ENCODE results near the gene MFSD6L. TPM values are rescaled to one million over a fixed set of nuclear protein-coding genes. Genes with fewer than 3 reads are reported as not detected.

MFSD6L gene
- total and polyA plus RNA-seq, 12 donors: 0.03 to 0.28 (median 0.15) TPM; not detected in 7

DNA sequence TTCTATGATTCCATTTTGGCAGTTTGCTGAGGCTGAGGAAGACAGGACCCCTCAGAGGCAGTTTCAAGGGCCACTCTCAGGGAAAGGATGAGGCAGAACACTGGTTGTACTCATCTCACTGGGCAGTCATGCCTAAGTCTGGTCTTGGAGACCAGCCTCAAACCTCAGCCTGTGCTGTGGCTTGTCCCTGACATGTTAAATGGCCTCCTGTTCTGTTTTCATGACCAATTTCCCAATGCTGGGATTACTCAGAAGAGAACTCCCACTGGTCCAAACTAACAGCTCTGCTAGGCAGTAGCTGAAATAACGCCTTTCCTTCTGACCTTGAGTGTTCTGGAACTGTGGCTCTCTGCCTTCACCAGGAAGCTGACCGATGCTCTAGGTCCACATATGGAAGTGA is 32.4 kb downstream of the MFSD6L start:
- Histone ChIP-seq H3K27me3 (peaks cover 0 to 11% (median 3%) of the 10 kb centered on the region in 7 donors), H3K4me3 (no peak overlapping the region), H3K27ac (no peak overlapping the region), H3K4me1 (no peaks in the 10 kb centered on the region), H3K36me3 (no peaks in the 10 kb centered on the region), H3K9me3 (peaks cover 0 to 5% (median 0%) of the 10 kb centered on the region in 11 donors)
- TF ChIP-seq, protein P1, sequence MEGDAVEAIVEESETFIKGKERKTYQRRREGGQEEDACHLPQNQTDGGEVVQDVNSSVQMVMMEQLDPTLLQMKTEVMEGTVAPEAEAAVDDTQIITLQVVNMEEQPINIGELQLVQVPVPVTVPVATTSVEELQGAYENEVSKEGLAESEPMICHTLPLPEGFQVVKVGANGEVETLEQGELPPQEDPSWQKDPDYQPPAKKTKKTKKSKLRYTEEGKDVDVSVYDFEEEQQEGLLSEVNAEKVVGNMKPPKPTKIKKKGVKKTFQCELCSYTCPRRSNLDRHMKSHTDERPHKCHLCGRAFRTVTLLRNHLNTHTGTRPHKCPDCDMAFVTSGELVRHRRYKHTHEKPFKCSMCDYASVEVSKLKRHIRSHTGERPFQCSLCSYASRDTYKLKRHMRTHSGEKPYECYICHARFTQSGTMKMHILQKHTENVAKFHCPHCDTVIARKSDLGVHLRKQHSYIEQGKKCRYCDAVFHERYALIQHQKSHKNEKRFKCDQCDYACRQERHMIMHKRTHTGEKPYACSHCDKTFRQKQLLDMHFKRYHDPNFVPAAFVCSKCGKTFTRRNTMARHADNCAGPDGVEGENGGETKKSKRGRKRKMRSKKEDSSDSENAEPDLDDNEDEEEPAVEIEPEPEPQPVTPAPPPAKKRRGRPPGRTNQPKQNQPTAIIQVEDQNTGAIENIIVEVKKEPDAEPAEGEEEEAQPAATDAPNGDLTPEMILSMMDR (IDR thresholded peaks at IDR 0.05): no peak
- no peak for ATAC-seq
- intact Hi-C loops (cut with DNase I): no loop called here
- no peak for DNase-seq
- 83 to 87% methylated on average over 2 of the region's 2 CpGs for WGBS, 2 donors

GRCh38 chr17:8762012-8762411 is 37.2 kb downstream of the MFSD6L start:
- 77 to 79% methylated on average over 8 of the region's 8 CpGs for WGBS, 2 donors
- Histone ChIP-seq H3K27me3 (peaks cover 0 to 15% (median 0%) of the 10 kb centered on the region in 7 donors), H3K27ac (no peak overlapping the region), H3K4me1 (no peaks in the 10 kb centered on the region), H3K9me3 (peaks cover 0 to 5% (median 0%) of the 10 kb centered on the region in 11 donors), H3K36me3 (no peaks in the 10 kb centered on the region), H3K4me3 (no peak overlapping the region)
- ATAC-seq (no peak), DNase-seq (no peak)
- TF ChIP-seq, protein P1 (IDR thresholded peaks at IDR 0.05): no peak
- intact Hi-C loops (cut with DNase I): no loop called here

DNA sequence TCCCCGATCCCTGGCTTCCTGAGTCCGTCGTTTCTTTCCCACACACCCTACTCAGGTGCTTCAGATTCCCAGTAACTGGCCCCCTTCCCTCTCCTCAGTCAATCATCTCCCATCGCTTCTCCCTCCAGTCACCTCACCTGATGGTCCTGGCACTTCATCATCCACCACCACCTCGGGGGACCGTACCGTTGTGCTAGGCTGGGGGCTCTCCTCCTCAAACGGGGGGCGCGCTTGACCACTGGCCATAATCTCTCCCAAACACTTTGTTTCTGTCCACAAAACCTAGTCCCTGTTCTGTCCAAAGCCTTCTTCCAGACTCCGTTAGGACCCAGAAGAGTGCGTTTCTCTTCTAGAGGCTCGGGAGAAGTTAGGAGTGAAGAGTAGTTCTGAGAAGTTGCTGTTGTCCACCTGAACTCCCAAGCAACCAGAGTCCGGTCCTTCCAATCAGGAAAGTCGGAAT is 41.0 kb downstream of the MFSD6L start, which contains the start of gene SPDYE4:
SPDYE4 (minus strand) TSS at position 410 of the 460 bp plus-strand sequence; CDS start at position 246, 164 bp downstream.
- H3K9me3 ChIP-seq: peaks cover 0 to 5% (median 0%) of the 10 kb centered on the region in 11 donors
- TF ChIP-seq, protein P1 (IDR thresholded peaks at IDR 0.05): no peak
- WGBS, 2 donors: 85 to 91% methylated on average over 15 of the region's 15 CpGs
- intact Hi-C loops (cut with DNase I): loop anchor here in 3 of 10 donors (5.0 to 10.0 kb wide), 2 partner anchors 137 to 191 kb away; no protein-coding TSS in a partner anchor
- H3K27me3 ChIP-seq: peaks cover 0 to 18% (median 0%) of the 10 kb centered on the region in 7 donors
- H3K27ac ChIP-seq: no peak within 1 kb of the TSS
- no peaks in the 10 kb centered on the region for H3K36me3 ChIP-seq
- ATAC-seq: no peak
- DNase-seq: no peak
- no peak within 1 kb of the TSS for H3K4me3 ChIP-seq
- no peaks in the 10 kb centered on the region for H3K4me1 ChIP-seq

DNA sequence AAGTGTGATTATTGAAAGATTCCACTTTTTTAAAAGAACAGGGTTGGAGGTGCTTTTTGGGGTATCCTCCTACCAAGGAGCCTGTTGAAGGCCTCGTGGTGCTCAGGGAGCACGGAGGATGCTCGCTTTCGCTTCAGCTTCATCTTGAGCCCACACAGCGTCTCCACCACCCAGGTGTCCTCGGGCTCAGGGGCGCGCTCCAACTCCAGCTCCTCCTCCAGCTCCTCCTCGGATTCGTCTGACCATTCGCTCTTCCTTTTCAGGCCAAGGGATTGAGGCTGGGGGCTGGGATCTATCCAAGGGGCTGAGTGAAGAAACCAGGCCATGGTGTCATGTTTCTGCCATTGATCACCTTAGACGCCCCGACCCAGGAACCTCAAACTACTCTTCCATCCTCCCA is 42.0 kb downstream of the MFSD6L start:
- intact Hi-C loops (cut with DNase I): loop anchor here in 3 of 10 donors (5.0 to 10.0 kb wide), 2 partner anchors 138 to 190 kb away; no protein-coding TSS in a partner anchor
- Histone ChIP-seq H3K36me3 (no peaks in the 10 kb centered on the region), H3K4me3 (no peak overlapping the region), H3K9me3 (peaks cover 0 to 4% (median 0%) of the 10 kb centered on the region in 11 donors), H3K27ac (no peak overlapping the region), H3K4me1 (no peaks in the 10 kb centered on the region), H3K27me3 (peaks cover 0 to 18% (median 0%) of the 10 kb centered on the region in 7 donors)
- WGBS, 2 donors: 85 to 88% methylated on average over 13 of the region's 13 CpGs
- DNase-seq (no peak), ATAC-seq (no peak)
- TF ChIP-seq, protein P1 (IDR thresholded peaks at IDR 0.05): no peak
